Measurements from ENCODE around the gene UNC13C. TPM values are rescaled to one million over a fixed set of nuclear protein-coding genes. Genes with fewer than 3 reads are reported as not detected.

Gene UNC13C
- total and polyA plus RNA-seq, 2 donors (not counting 3 experiments of a cell fraction or from before 2014, with no cell fraction given), result not detected

- Histone ChIP-seq H3K36me3 (ENCODE audit: control insufficient read depth in 2 of 2, extremely low read depth in 1 of 2, insufficient read depth in 2 of 2, low read length in 2 of 2) (no peaks in the 10 kb centered on the region), H3K9me3 (replicated peaks; ENCODE audit: control insufficient read depth, insufficient read depth, low read length) (no peaks in the 10 kb centered on the region), H3K9me1 (replicated peaks; ENCODE audit: control insufficient read depth, extremely low read depth, insufficient read depth, low read length) (no peaks in the 10 kb centered on the region), H3K9ac (replicated peaks; ENCODE audit: extremely low read depth, insufficient read depth, low read length) (no peak overlapping the region), H3K79me2 (ENCODE audit: control insufficient read depth, insufficient read depth, low read length) (no peaks in the 10 kb centered on the region), H3K27ac (ENCODE audit: insufficient read depth, low read depth, low read length) (no peak overlapping the region), H2AFZ (ENCODE audit: low read depth, low read length) (no peak overlapping the region), H3K4me2 (ENCODE audit: insufficient read depth, low read length) (no peak overlapping the region), H3K4me1 (ENCODE audit: control insufficient read depth, extremely low read depth, insufficient read depth, low read length) (no peaks in the 10 kb centered on the region), H3K27me3 (ENCODE audit: control insufficient read depth in 2 of 2, insufficient read depth in 2 of 2, low read length in 2 of 2) (no peaks in the 10 kb centered on the region), H3K4me3 (replicated peaks in 1 of 3; ENCODE audit: insufficient read depth in 1 of 3, low read depth in 1 of 3, low read length in 3 of 3) (no peak overlapping the region), H4K20me1 (replicated peaks; ENCODE audit: control insufficient read depth, extremely low read depth, insufficient read depth, low read length) (no peaks in the 10 kb centered on the region)
- DNase-seq (ENCODE audit: low read depth, low spot score), result no peak
- TF ChIP-seq MYC (IDR thresholded peaks at IDR 0.05; ENCODE audit: low read depth, low read length), result no peak
- ChIA-PET CTCF (no interaction called here), POLR2A (no interaction called here)
- FAIRE-seq, result no peak
- intact Hi-C loops (cut with micrococcal nuclease), result no loop called here
- dilution Hi-C loops (cut with MboI; ENCODE audit: extremely low pct_ligation_motif_present, low sequenced_read_pairs), result no loop called here
- BruUV-seq (replicated peaks), result no TSS peak
Measured at GRCh38 chr15:54576298-54576935, 598.2 kb downstream of the UNC13C start.

GRCh38 chr15:54577476-54578250 lies 599.4 kb downstream of the UNC13C start:
- Histone ChIP-seq H3K9me3 (replicated peaks; ENCODE audit: control insufficient read depth, insufficient read depth, low read length) (no peaks in the 10 kb centered on the region), H3K36me3 (ENCODE audit: control insufficient read depth in 2 of 2, extremely low read depth in 1 of 2, insufficient read depth in 2 of 2, low read length in 2 of 2) (no peaks in the 10 kb centered on the region), H3K27ac (ENCODE audit: insufficient read depth, low read depth, low read length) (no peak overlapping the region), H3K4me3 (replicated peaks in 1 of 3; ENCODE audit: insufficient read depth in 1 of 3, low read depth in 1 of 3, low read length in 3 of 3) (no peak overlapping the region), H3K4me2 (ENCODE audit: insufficient read depth, low read length) (no peak overlapping the region), H3K9ac (replicated peaks; ENCODE audit: extremely low read depth, insufficient read depth, low read length) (no peak overlapping the region), H3K9me1 (replicated peaks; ENCODE audit: control insufficient read depth, extremely low read depth, insufficient read depth, low read length) (no peaks in the 10 kb centered on the region), H4K20me1 (replicated peaks; ENCODE audit: control insufficient read depth, extremely low read depth, insufficient read depth, low read length) (no peaks in the 10 kb centered on the region), H2AFZ (ENCODE audit: low read depth, low read length) (no peak overlapping the region), H3K4me1 (ENCODE audit: control insufficient read depth, extremely low read depth, insufficient read depth, low read length) (no peaks in the 10 kb centered on the region), H3K79me2 (ENCODE audit: control insufficient read depth, insufficient read depth, low read length) (no peaks in the 10 kb centered on the region), H3K27me3 (ENCODE audit: control insufficient read depth in 2 of 2, insufficient read depth in 2 of 2, low read length in 2 of 2) (no peaks in the 10 kb centered on the region)
- CTCF ChIA-PET, result no interaction called here
- dilution Hi-C loops (cut with MboI; ENCODE audit: extremely low pct_ligation_motif_present, low sequenced_read_pairs), result no loop called here
- DNase-seq (ENCODE audit: low read depth, low spot score), result no peak
- BruUV-seq (replicated peaks), result no TSS peak
- TF ChIP-seq POLR2A (IDR thresholded peaks at IDR 0.05; ENCODE audit: low read depth, low read length) (no peak), CTCF (IDR thresholded peaks at IDR 0.05; ENCODE audit: extremely low read depth in 1 of 2, insufficient read depth in 1 of 2, low read depth in 1 of 2, low read length in 2 of 2) (no peak), GATA2 (IDR thresholded peaks at IDR 0.05; ENCODE audit: insufficient read depth, insufficient read length, low read depth, low read length) (no peak), POLR2AphosphoS5 (IDR thresholded peaks at IDR 0.05; ENCODE audit: insufficient read depth, low read depth, low read length) (no peak), EZH2 (IDR thresholded peaks at IDR 0.05; ENCODE audit: borderline replicate concordance, low read depth, low read length, severe bottlenecking) (no peak), MAX (IDR thresholded peaks at IDR 0.05; ENCODE audit: insufficient read depth, insufficient read length) (no peak), FOS (IDR thresholded peaks at IDR 0.05; ENCODE audit: borderline replicate concordance, insufficient read depth, low read length) (no peak), MYC (IDR thresholded peaks at IDR 0.05; ENCODE audit: low read depth, low read length) (no peak), JUN (IDR thresholded peaks at IDR 0.05; ENCODE audit: borderline replicate concordance, insufficient read depth, insufficient read length, low read depth) (no peak)
- intact Hi-C loops (cut with micrococcal nuclease), result no loop called here
- FAIRE-seq, result no peak
- POLR2A ChIA-PET, result no interaction called here

Data from endothelial cell of umbilical vein (primary cell).